ENCODE data around the gene MICU1.

The MICU1 gene

DNA sequence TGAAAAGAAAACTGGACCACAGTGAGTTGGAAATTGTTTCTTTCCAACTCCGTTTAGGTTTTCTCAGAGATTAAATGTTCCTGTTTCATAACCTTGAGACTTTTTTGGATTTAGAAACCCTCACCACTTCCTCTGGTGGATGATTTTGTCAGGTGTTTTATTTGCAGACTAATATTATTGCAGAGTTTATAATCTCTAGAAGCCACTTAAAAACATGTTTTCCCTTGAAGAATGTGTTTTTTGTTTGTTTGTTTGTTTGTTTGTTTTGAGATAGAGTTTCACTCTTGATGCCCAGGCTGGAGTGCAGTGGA, 520 bp upstream of the MICU1 start:
- no peak for DNase-seq

DNA sequence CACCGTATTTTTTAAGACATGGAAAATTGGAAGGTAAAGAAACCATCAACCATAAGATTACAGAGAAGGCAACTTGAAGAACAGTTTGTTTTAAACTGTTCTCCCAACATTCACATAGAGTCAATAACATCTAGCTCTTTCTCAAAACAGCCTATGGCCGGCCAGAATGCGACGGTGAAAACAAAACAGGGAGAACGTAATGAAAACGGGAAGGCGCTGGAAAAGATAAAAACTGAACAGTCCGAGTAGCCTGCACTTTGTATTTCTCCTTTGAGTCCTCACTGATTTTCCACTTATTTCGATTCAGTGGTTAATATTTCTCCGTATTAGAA, 637 bp downstream of the MICU1 start:
- peak; percentile 72 for DNase-seq

DNA sequence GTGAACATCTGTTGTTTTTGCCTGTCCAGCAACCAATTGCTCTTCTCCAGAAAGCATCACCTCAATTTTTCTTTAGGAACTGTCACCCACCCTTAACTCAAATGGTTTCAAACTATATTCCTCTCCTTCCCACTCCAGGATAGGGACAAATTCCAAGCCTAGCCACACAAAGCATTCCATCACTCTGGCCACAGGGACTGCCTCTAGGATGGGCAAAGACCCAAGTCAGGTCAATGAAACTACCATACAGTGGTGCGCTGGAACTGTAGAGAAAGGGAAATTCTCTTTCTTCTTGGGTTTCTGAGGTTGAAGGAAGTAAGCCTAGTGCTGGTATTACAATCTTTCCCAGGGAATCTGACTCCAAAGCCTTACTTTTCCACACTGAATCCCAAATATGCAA, 3.6 kb downstream of the MICU1 start:
- no peak for DNase-seq

DNA sequence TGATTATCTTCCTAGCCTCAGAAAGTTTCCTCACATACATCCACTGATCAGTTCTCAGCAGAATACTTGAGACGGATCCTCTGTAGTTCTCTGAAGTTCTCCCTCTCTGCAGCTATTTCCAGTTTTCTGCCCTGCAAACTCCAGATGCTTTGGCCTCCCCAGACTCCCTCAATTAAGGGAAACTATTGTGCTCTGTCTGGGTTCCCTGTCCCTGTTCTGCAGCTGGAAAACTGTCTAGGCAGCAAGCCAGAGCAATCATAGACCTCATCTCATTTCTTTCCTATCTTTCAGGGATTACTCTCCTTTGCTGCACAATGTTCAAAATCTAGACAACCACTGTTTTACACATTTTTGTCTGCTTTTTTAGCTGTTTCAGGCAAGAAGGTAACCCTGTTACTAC, 9.2 kb downstream of the MICU1 start:
- DNase-seq = no peak

DNA sequence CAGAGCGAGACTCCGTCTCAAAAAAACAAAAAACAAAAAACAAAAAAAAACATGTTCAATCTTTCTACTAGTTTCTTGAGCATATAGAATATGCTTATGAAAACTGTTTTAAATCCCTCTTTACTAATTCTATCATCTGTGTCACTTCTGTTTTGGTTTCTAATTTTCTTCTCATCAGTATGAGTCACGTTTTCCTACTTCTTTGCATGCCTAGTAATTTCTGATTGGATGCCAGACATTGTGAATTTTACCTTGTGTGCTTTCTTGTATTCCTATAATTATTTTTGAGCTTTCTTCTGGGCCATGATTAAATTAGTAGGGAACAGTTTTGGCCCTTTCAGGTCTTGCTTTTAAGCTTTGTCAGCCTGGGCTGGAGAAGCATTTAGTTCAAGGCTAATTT, 9.9 kb downstream of the MICU1 start:
- DNase-seq = no peak

DNA sequence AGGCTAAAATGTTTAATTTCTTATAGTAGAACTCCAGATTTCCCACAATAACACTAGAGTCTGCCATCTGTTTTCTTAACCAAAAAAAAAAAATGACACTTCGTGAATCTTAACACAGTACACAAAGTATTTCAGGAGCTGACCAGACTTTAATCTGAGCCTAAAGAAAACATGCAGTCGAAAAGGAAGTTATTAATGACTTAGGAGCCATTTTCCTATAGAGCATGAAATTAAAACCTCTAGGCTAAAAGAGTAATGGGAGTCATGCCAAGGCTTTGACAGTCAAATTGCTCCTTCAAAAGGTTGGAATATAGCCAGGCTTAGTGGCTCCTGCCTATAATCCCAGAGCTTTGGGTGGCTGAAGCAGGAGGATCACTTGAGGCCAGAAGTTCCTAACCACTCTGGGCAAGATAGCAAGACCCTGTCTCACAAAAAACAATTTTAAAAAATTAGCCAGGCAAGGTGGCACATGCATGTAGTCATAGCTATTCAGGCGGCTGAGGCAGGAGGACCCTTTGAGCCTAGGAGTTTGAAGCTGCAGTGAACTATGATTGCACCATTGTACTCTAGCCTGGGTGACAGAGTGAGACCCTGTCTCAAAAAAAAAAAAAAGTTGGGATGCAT, 13.6 kb downstream of the MICU1 start:
- no peak for DNase-seq

DNA sequence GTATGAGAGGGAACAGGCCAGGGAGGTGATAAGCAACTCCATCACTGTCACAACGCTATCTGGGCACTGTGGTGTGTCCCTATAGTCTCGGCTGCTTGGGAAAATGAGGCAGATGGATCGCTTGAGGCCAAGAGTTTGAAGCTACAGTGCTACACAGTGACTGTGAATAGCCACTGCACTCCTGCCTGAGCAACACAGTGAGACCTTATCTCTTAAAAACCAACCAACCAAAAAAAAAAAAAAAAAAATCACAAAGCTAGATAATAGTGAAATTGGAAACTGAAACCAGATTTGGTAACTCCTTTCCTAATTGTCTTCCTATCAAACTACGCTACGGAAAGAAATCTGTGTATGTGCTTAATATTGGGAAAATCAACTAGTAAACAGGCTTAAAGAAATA, 14.1 kb downstream of the MICU1 start:
- peak; percentile 89 for DNase-seq

DNA sequence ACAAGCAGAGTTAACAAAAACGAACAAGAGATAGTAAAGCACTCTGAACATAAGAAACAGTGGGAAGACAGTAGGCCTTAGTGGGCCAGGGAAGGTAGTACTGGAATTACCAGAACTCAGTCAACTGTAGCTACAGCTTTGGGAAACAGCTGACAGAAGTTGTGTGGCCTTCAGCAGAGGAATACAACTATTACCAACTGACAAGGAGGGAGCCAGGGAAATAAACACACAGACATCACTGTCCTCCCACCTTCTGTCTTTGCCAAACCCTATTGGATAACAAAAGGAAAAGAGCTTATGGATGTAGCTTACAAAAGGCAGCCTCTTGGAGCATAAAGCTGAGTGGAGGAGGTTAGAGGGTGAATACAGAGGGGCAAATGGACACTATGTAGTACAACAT, 15.4 kb downstream of the MICU1 start:
- no peak for DNase-seq

DNA sequence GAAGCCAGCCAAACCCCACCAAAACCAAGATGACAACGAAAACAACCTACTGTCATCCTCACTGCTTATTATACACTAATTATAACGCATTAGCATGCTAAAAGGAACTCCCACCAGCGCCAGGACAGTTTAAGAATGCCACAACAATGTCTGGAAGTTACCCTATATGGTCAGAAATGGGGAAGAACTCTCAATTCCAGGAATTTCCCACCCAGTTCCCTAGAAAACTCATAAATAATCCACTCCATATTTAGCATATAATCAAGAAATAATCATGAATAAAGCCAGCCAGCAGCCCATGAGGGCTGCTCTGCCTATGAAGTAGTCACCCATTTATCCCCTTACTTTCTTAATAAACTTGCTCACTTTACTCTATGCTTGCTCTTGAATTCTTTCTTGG, 20.8 kb downstream of the MICU1 start:
- DNase-seq = peak; percentile 62

DNA sequence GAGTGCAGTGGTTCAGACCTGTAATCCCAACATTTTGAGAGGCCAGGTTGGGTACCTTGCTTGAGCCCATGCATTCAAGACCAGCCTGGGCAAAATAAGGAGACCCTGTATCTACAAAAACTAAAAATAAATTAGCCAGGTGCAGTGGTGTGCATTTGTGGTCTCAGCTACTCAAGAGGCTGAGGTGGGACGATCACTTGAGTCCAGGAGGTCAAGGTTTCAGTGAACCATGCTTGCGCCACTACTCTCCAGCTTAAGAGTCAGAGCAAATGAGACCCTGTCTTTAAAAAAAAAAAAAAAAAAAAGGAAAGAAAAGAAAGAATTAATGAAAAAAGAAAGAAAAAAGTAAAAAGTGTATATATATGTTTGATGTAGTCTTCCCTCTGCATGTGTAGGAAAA, 24.7 kb downstream of the MICU1 start:
- DNase-seq = no peak

DNA sequence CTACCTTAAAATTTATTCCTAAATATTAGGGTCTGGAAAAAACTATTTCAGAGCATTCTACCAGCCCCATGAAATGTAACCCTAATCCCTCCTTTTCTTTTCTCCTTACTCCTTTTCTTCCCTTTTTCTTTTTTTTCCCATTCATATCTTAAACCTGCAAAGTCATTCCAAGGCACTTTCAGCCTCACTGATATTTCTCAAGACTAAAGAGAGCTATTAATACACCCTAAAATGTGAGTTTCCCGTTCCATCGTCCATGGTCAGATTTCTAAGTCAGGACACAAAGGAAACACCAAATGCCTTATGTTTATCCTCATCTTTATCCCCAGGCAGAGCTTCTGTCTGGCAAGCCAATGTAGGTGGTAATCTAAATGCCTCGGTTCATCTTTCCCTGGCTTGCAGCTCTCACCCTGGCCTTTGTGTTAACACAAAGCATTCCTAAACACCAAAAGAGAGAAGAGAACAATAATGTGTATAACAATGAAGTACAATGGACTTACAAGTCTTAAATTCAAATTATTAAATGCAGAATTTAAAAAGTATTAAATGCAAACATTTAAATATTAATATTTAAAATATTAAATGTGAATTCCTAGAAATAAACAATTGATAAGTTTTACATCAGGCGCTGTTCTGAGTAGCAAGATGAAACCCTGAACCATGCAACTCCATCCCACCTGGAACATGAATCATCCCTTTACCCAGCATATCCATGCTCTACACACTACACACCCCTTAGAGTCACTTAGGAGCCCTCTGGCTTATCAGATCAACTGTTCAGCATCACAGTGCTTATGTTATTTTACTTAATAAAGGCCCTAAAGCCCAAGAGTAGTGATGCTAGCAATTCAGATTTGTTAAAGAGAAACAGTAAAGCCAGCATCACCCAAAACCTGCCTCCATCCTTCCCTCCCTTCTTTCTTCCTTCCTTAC, 26.8 kb downstream of the MICU1 start:
- no peak for DNase-seq

DNA sequence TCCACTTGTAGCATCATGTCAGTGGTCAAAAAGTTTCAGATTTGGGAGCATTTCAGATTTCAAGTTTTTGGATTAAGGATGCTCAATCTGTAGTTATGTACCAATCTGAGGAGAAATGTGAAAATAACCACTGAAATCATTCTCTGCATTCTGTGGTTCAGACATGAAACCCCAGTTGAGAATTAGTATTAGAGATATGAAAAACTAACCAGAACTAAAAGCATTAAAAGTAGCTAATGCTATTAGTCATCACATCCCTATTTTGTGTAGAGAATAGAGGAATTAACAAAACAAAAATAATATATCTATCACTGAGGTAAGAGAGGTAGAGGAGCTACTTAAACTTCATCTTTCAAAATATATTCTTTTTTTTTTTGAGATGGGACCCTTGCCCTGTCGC, 28.0 kb downstream of the MICU1 start:
- no peak for DNase-seq

DNA sequence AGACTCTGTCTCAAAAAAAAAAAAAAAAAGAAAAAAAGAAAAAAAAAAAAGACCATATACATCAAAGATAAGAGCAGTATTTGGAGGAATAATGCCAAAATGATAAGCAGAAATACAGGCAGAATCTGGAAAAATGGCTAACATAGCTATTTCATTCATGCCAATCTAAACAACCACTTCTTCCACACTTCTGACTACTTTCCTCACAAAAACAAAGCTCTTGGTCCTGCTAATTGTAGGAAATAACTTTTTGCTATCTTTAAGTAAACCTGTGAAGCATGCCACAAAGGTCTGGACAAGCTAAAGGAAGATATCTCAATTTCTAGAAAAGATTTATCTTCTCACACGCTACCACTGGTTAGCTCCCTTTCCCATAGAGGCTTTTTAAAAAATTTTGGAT, 30.4 kb downstream of the MICU1 start:
- DNase-seq = no peak

DNA sequence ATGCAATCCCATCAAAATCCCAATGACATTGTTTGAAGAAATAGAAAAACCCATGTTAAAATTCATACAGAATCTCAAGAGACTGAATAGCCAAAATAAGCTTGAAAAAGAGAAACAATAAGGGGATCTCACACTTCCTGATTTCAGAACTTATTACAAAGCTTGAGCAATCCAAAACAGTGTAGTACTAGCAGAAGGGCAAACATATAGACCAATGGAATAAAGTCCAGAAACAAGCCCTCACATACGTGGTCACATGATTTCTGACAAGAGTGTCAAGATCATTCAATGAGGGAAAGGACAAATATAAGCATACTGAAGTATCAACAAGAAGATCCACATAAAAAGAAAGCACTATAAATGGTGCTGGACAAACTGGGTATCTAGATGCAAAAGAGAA, 31.9 kb downstream of the MICU1 start:
- peak; percentile 68 for DNase-seq

DNA sequence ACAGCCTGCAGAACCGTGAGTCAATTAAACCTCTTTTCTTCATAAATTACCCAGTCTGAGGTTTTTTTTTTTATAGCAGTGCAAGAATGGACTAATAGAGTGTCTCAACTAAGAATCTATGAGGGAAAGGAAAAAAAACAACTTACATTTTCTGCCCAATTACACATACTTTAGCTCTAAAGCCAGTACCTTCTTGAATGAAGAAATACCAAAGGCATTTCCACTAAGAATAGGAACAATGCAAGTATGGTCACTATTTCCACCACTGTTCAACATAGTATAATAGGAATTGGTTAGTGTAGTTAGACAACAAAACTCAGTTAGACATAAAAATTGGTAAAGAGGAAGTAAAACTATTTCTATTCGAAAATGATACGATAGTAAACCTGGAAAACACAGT, 37.6 kb downstream of the MICU1 start:
- no peak for DNase-seq

DNA sequence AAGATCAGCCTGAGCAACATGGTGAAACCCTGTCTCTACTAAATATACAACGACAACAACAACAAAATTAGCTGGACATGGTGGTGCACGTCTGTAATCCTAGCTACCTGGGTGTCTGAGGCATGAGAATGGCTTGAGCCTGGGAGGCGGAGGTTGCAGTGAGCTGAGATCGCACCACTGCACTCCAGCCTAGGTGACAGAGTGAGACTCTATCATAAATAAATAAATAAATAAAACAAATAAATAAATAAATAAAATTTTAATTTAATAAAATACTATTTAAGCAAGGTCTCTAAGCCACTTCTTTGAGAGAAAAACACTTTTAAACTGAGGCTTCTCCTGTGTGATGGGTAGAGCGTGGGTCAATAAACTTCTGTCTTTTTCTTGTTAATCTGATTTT, 38.3 kb downstream of the MICU1 start:
- DNase-seq = no peak

DNA sequence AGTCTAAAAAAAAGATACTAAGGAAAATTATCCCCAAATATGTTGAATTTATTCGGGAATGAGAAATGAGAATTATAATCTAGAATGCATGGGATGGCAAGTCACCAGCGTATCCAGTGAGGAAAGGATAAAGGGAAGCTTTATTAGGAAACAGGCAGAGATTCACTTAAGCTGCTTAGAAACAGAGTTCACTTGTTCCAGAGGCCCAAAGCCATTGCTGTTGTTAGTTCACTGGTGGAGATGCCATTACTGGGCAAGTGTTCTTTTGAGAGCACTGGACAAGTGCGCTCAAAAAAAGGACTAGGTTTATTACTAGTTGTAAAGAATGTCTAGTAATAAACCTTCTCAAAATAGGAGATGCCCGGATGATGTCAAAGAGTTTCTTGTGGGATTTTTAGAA, 51.2 kb downstream of the MICU1 start:
- DNase-seq = no peak

DNA sequence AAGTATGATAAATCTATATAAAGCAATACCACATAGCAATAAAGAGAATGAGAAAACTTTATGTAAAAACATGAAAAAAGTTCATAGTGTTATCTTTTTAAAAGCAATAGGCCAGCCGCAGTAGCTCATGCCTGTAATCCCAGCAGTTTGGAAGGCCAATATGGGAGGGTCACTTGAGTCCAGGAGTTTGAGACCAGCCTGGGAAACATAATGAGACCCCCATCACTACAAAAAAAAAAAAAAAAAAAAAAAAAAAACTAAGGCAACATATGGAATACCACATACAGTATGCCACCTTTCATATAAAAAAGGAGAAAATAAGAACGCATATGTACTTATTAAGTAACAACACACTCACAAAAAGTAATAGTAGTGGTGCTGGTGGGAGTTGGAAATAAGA, 52.8 kb downstream of the MICU1 start:
- DNase-seq = no peak

DNA sequence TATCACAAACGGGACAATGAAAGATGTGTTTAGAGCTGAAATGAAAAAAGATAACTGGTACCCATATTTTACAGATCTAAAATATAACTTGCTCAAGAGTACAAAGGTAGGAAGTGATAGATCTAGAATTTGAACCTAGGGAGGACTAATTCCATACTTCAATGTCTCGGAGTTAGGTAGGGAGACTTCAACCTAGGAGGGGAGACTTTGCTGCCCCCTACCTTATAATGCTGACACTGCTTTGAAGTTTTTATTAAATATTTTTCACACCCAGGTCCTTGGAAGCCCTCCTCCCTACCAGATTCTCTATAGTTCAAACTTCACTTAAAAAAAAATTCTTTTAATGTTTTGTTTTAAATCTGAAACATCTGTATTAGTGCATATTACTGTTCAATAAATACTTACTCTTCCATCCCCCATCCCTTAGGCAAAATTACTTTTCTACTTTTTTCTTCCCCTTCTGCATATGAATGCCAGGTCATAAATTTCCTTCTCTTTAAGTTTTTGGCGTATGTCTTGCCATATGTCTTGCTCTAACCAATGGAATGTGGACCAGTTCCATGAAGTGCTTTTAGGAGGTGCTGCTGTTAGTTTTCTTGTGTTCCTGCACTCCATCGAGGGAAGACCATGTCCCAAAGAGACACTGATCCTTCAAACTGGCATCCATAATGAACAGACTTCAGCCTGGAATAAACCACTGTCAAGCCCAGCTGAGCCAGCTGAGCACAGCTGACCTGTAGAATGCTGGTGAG, 57.8 kb downstream of the MICU1 start:
- DNase-seq = peak; percentile 66

DNA sequence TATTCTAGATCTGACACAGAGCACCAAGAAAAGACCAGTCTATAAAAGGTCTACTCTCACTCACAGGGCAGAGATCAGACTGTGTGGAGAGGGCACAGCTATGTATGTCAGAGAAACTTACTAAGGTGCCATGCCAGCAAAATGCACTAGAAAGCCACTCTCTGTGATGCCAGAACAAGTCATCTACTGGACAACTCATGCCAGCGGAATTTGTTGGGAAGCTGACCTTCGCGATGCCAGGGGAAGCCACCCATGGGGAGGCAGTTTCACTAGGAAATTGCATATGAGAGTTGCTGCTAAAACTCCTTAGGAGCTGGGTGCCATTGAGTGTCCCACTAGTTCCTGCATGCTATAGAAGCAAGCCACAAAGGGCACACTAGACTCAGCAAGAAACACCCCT, 58.5 kb downstream of the MICU1 start:
- DNase-seq = no peak

DNA sequence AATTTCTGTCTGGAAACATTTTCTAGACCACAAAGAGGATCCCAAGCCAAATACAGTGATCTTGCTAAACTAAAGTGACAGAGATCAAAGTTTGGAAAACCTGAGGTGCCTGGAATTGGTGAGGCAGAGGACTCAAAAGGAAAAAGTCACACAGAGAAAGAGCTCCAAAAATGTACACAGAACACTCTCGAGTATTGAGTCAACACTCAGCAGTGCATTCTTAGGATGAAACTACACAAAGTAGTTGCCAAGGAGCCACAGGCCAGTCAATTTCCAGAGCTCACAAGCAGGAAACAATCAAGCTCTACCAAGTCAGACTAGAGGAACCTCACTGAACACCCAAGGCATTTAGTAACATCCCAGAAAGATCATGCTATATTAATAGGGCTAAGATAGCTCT, 61.3 kb downstream of the MICU1 start:
- no peak for DNase-seq

DNA sequence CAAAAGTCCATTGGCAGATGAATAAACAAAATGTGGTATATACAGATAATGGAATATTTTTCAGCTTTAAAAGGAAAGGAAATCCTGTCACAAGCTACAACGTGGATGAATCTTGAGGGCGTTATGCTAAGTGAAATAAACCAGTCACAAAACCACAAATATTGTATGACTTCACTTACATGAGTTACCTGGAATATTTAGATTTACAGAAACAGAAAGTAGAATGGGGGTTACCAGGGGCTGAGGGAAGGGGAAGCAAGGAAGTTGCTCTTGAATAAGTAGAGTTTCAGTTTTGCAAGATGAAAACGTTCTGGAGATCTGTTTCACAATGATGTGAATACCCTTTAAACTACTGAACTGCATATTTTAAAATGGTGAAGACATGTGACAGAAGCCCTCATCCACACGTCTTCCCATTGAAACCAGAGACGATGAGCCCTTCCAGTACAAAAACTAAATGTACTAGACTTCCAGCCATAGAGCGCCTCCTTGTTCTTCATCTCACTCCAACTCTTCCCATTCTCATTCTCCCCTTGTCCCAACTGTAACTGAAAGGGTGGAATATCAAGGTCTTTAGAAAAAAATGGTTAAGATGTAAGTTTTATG, 62.4 kb downstream of the MICU1 start:
- peak; percentile 56 for DNase-seq

DNA sequence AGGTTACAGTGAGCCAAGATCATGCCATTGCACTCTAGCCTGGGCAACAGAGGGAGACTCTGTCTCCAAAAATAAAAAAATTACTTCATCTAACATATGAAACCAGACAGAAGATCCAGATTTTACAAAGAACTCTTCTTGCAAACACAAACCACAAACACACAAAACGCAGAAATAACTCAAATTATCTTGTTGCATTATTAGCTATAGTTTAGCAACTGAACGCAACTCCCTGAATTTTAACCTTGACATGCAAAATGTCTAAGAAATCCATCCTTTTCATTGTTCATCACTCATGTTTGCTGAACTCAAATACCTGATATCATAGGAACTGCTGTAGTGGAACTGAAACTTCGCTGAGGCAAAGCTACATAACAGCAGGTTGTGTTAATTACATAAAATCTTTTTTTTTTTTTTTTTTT, 64.1 kb downstream of the MICU1 start:
- DNase-seq = no peak

DNA sequence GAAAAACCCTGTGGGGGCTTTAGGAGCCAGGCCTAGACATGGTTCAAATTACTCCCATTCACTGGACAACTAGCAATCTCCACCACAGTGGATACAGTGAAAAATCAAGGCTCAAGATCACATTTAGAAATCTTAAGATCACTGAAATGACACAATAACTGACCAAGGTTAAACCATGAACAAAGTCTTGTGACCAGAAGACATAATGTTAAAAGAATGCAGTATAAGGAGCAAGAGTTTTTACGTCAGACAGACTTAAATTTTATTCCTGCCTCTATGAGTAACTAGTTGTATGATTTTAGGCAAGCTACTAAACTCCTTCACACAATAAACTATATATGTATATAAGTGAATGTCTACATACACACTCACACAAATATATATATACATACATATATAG, 68.5 kb downstream of the MICU1 start:
- no peak for DNase-seq

All from OCI-M1 (cell line).